Occipital lobe (tissue), 2 donors: ENCODE results near the gene AGXT. TPM values are rescaled to one million over a fixed set of nuclear protein-coding genes. Genes with fewer than 3 reads are reported as not detected.

Experiments
- DNase-seq: peaks from one replicate; lab custom pipeline; 2025; lab: John Stamatoyannopoulos, UW
- total RNA-seq: library from RNA; depleted of rRNA; stranded (reverse); fragments of >200 nt; gene quantifications from one replicate; pipeline ENCODE4 v1.2.3, GENCODE V29; 2014

Gene AGXT
- total RNA-seq, 1 donor from 2014 or later = not detected

DNA sequence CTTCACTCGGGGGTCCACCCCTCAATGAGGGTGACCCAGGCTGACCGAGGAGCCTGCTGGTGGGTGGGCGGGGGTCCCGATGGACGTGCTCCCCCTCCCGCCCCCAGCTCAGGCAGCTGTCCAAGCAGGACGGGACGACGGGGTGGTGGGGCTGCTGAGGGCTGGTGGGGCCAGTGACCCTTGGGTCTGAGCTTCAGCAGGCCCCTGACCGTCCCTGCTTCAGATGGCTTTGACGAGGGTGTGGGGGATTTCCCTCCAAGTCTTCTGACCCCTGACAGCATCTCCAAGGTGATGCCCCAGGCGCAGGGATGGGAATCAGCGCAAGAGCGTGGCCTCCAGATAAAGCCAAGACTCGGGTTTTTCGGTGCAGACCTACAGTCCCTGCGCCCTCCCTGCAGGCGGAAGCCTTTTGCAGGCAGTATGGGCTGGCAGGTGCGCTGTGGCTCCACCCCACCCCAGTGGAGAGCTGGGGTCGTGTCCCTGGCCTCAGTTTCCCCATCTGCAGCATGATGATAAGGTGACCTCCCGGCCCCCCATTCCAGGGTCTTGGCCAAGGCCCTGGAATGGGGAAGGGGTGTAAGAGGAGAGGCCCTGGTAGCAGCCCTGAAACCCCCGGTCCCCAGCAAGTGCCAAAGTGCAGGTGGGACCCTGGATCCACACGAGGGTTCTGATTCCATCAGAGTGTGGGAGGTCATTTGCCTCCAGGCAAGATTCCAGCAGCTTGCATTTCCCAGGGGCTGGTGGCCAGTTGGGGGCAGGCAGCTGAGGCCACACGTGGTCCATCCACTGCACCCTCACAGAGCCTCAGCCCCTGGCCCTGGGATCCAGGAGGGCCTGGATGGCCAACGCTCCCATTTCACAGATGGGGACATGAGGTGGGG lies 46.3 kb downstream of the AGXT start:
- DNase-seq = no peak

DNA sequence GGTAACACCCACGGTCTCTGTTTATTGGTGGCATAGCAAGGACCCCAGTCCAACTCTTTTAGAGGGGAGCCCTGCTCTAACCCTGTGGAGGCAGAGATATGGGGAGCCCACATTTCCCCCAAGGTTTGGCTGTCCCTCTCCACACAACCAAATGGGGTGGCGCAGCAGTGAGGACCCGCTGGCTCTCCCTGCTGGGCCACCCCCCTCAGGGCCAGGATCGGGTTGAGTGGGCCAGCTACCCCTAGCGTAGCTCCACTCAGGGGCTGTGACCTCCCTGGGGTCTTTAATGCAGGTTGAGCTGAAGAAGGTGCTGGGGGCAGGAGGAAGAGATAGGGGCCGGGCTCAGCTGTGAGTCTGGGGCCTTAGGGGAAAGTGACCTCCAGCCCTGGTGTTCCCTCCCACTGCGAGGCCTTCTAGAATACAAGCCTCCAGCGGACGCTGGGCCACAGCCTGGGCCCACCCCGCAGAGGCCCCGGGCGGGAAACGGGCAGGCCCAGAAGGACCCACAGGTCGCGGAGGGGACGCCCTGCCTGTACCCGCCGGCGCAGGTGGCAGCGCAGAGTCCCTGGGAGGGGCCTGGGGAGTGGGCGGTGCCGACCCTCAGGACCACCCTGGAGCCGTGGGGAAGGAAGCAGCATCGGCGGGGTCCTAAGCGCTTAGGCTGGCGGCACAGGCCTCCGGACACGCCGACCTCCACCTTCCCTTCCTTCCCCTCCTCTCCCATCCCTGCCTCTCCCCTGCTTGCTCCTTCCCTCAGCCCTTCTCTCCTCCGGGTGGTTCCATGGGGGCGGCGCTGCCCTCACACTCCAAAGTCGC lies 47.1 kb downstream of the AGXT start:
- no peak for DNase-seq

- no peak for DNase-seq
Measured at GRCh38 chr2:240916571-240917008, 48.0 kb downstream of the AGXT start.

- no peak for DNase-seq
Measured at GRCh38 chr2:240917009-240917683, 48.5 kb downstream of the AGXT start.

GRCh38 chr2:240917684-240918257 lies 49.1 kb downstream of the AGXT start:
- DNase-seq = no peak

- no peak for DNase-seq
Measured at GRCh38 chr2:240918258-240919091, 49.9 kb downstream of the AGXT start.

GRCh38 chr2:240919161-240919781 lies 50.6 kb downstream of the AGXT start:
- DNase-seq = no peak

- no peak for DNase-seq
Measured at GRCh38 chr2:240919786-240920782, 51.5 kb downstream of the AGXT start.

DNA sequence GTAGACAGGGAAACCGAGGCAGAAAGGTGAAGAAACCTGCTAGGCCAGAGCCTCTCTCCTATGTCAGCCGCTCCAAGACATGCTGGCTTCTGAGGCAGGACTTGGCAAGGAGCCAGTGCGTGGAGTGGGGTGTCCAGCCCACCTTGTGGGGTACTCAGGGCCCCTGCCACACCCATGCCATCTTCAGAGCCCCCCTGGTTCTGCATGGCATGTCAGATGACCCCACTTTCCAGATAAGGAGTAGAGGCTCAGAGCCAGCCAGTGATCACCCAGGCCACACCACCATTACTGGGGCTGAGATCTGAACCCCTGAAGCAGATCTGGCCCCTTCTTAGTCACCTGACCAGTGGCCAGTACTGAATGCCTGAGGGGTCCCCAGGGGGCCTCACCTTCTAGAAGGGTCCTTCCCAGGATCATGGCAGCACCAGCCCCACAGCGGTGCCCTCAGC lies 52.2 kb downstream of the AGXT start:
- DNase-seq = no peak

DNA sequence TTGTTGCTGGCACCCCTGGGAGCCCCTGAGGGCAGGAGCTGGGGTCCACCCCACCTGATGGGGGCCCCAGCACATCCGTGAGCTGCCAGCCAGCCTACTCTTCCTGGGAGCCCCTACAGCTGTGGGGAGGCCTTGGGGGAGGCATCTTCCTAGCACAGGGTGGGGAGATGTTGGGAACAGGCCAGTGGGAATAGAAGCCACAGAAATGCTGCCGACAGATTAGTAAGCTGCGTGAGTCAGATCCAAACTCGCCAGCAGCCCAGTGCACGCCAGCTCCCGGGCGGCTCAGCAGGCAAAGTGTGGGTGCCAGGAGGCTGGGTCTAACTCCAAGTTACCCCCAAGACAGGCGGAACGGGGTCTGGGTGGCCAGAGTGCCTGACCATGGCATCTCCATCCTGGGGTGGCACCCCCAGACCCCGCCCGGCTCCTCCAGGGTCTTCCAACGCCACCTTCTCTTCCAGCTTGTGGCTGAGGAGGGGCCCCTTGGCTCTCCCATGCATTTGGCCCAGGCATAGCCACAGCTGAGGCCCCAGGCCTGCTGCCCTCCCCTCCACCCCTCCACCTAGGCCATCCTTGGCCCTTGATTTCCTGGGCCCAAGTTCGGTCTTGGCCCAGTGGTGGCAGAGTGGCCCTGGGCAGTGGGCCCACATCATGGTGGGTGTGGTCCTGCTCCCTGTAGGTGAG lies 52.8 kb downstream of the AGXT start:
- DNase-seq = peak; percentile 37

GRCh38 chr2:240921995-240922244 lies 53.3 kb downstream of the AGXT start:
- no peak for DNase-seq

GRCh38 chr2:240922245-240922981 lies 53.8 kb downstream of the AGXT start:
- no peak for DNase-seq

GRCh38 chr2:240922982-240923537 lies 54.4 kb downstream of the AGXT start:
- no peak for DNase-seq

DNA sequence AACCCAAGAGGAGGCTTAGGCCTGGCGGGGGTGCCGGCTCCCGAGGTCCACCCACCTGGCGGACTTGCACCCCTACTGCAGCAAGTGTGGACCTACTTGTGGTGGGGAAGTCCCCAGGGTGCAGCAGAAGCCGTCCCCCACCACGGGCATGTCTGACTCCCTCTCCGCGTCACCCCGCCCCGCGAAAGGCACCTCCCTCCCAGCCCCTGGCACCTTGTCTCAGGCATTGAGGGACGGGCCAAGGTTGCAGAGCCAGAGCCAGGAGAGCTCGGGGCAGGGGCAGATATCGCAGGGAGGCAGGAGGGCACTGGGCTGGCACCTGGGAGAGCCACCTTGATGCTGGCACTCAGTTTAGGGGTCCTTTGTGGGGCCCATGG lies 56.6 kb downstream of the AGXT start:
- DNase-seq = no peak

- no peak for DNase-seq
Measured at GRCh38 chr2:240925568-240926515, 57.2 kb downstream of the AGXT start.
